Liver (tissue), 9 donors: ENCODE results near the gene ANKFY1. TPM values are rescaled to one million over a fixed set of nuclear protein-coding genes. Genes with fewer than 3 reads are reported as not detected.

Experiments used
- DNase-seq: peaks from one replicate; pipeline ENCODE4 v3.0.0-alpha.2; 2017; ENCODE audit warnings: low spot score
- H3K27ac ChIP-seq, 2 donors: one replicate each; pipeline ENCODE4 v1.7.0; 2013; ENCODE audit warnings: inconsistent platforms in 2 of 2, low read length in 2 of 2, control low read depth in 1 of 2, low read depth in 1 of 2, mild to moderate bottlenecking in 1 of 2
- H3K27me3 ChIP-seq, 4 donors: one replicate each; pipeline versions ENCODE4 v1.6.1 to v1.7.0; 2013; ENCODE audit warnings: low read length in 3 of 4, inconsistent platforms in 1 of 4, mild to moderate bottlenecking in 1 of 4, moderate library complexity in 1 of 4; ENCODE audit not compliant: control insufficient read depth in 4 of 4, insufficient read depth in 4 of 4
- H3K36me3 ChIP-seq, 4 donors: one replicate each; pipeline versions ENCODE4 v1.6.1 to v1.7.0; 2013; ENCODE audit warnings: low read length in 3 of 4, mild to moderate bottlenecking in 3 of 4, low read depth in 1 of 4, moderate library complexity in 1 of 4; ENCODE audit not compliant: control insufficient read depth in 4 of 4, insufficient read depth in 3 of 4
- H3K4me1 ChIP-seq, 4 donors: one replicate each; pipeline versions ENCODE4 v1.6.1 to v1.7.0; 2013; ENCODE audit warnings: low read length in 3 of 4, mild to moderate bottlenecking in 3 of 4, moderate library complexity in 1 of 4; ENCODE audit not compliant: control insufficient read depth in 4 of 4, insufficient read depth in 4 of 4
- H3K4me3 ChIP-seq, 3 donors: one replicate each; pipeline versions ENCODE4 v1.6.1 to v1.7.0; 2013; ENCODE audit warnings: low read length in 3 of 3, control low read depth in 1 of 3, low read depth in 1 of 3, mild to moderate bottlenecking in 1 of 3
- H3K9ac ChIP-seq, 2 donors: one replicate each; pipeline ENCODE4 v1.7.0; 2013; ENCODE audit warnings: low read length in 2 of 2, mild to moderate bottlenecking in 2 of 2, moderate library complexity in 2 of 2, control low read depth in 1 of 2, low read depth in 1 of 2
- H3K9me3 ChIP-seq, 4 donors: one replicate each; pipeline versions ENCODE4 v1.6.1 to v1.7.0; 2013; ENCODE audit warnings: low read length in 3 of 4; ENCODE audit not compliant: control insufficient read depth in 4 of 4
- ATF3 ChIP-seq: IDR thresholded peaks from 2 replicates; pipeline ENCODE4 v1.6.1; 2016; ENCODE audit warnings: antibody characterized with exemption
- CTCF ChIP-seq: fragments of 150-350 bp; IDR thresholded peaks from 2 replicates; pipeline ENCODE4 v1.5.1; 2017; ENCODE audit warnings: improper control_type of control experiment, low read depth, low read length; ENCODE audit not compliant: missing input control
- EGR1 ChIP-seq, 2 donors: IDR thresholded peaks; 2 replicates each; pipeline ENCODE4 v1.6.1; 2016 to 2018; ENCODE audit warnings: antibody characterized with exemption in 2 of 2, low read depth in 2 of 2
- FOXA1 ChIP-seq: IDR thresholded peaks from 2 replicates; pipeline ENCODE4 v1.6.1; 2016; ENCODE audit warnings: antibody characterized with exemption
- FOXA2 ChIP-seq: IDR thresholded peaks from 2 replicates; pipeline ENCODE4 v1.6.1; 2016; ENCODE audit warnings: antibody characterized with exemption
- GABPA ChIP-seq, 2 donors: IDR thresholded peaks in 1 of 2; conservative IDR thresholded peaks in 1 of 2; 2 replicates each; pipeline ENCODE4 v1.6.1; 2016; ENCODE audit warnings: antibody characterized with exemption in 2 of 2, mild to moderate bottlenecking in 1 of 2, moderate library complexity in 1 of 2
- HNF4A ChIP-seq, 2 donors: conservative IDR thresholded peaks; 2 replicates each; pipeline ENCODE4 v1.6.1; 2016; ENCODE audit warnings: antibody characterized with exemption in 2 of 2, mild to moderate bottlenecking in 2 of 2
- HNF4G ChIP-seq: IDR thresholded peaks from 2 replicates; pipeline ENCODE4 v1.6.1; 2016; ENCODE audit warnings: antibody characterized with exemption
- JUND ChIP-seq, 2 donors: IDR thresholded peaks; 2 replicates each; pipeline ENCODE4 v1.6.1; 2016; ENCODE audit warnings: antibody characterized with exemption in 2 of 2
- NR2F2 ChIP-seq: IDR thresholded peaks from 2 replicates; pipeline ENCODE4 v1.6.1; 2016; ENCODE audit warnings: antibody characterized with exemption
- RAD21 ChIP-seq, 2 donors: IDR thresholded peaks; 2 replicates each; pipeline ENCODE4 v1.6.1; 2016; ENCODE audit warnings: antibody characterized with exemption in 2 of 2, mild to moderate bottlenecking in 2 of 2
- RXRA ChIP-seq, 2 donors: IDR thresholded peaks; 2 replicates each; pipeline ENCODE4 v1.6.1; 2017 to 2018; ENCODE audit warnings: antibody characterized with exemption in 2 of 2, mild to moderate bottlenecking in 1 of 2
- SP1 ChIP-seq: IDR thresholded peaks from 2 replicates; pipeline ENCODE4 v1.6.1; 2018; ENCODE audit warnings: antibody characterized with exemption, mild to moderate bottlenecking
- TAF1 ChIP-seq: conservative IDR thresholded peaks from 2 replicates; pipeline ENCODE4 v1.6.1; 2016; ENCODE audit warnings: antibody characterized with exemption, mild to moderate bottlenecking
- YY1 ChIP-seq: IDR thresholded peaks from 2 replicates; pipeline ENCODE4 v1.6.1; 2016; ENCODE audit warnings: antibody characterized with exemption, mild to moderate bottlenecking
- WGBS: extraction: QIAGEN DNeasy Blood & Tissue Kit; methylation state at CpG from one replicate; pipeline ENCODE4 v1.1.7; 2013; 5-methylcytosine and 5-hydroxymethylcytosine counted together
- polyA plus RNA-seq, 2 donors: library from polyadenylated mRNA; stranded (reverse) in 1 of 2; unstranded in 1 of 2; fragments of 200-250 nt in 1 of 2; fragments of >200 nt in 1 of 2; fragmentation: Nextera tagmentation in 1 of 2; extraction: Ambion mirVana in 1 of 2; gene quantifications; one replicate each; pipeline versions ENCODE4 v1.2.1 to v1.2.3, GENCODE V29; 2013 to 2015
- total RNA-seq, 2 donors: library from RNA; depleted of rRNA; stranded (reverse); fragments of >200 nt; gene quantifications; one replicate each; pipeline ENCODE4 v1.2.3, GENCODE V29; 2014
- TF ChIP-seq, protein P1 (sequence below): IDR thresholded peaks from 2 replicates; pipeline ENCODE4 v1.6.1; 2016; ENCODE audit warnings: antibody characterized with exemption
- TF ChIP-seq, protein P2 (sequence below): IDR thresholded peaks from 2 replicates; pipeline ENCODE4 v1.6.1; 2016; ENCODE audit warnings: antibody characterized with exemption
- donor health status: healthy.
- donor health status: healthy.
- donor health status: healthy.
- donor health status: healthy.
- donor health status: healthy.

ANKFY1 gene
- total and polyA plus RNA-seq, 4 donors: 6.8 to 38.6 (median 21.9) TPM

DNA sequence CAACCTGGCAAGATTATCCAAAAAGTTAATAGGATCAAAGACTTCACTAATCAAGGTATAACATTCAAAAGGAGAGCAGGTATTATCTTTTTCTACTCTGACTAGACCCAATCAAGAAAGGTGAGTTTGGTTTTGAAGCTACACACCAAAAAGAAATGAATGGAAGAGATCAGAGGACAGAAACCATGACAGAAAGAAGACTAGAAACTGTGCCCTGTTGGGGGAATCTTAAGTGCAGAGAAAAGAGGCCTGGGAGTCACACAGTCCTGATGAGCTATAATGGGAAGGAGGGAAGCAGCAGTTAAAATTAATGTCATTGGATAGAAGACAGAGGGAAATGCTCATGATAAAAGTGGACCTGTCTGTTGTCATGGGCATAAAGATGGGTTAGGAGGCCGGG lies 138.2 kb downstream of the ANKFY1 start (continued):
- no peak for TF ChIP-seq CTCF
- TF ChIP-seq HNF4G: no peak
- TF ChIP-seq ATF3: no peak

GRCh38 chr17:4124999-4125398 lies 138.8 kb downstream of the ANKFY1 start:
- no peak for DNase-seq
- TF ChIP-seq, protein P1, sequence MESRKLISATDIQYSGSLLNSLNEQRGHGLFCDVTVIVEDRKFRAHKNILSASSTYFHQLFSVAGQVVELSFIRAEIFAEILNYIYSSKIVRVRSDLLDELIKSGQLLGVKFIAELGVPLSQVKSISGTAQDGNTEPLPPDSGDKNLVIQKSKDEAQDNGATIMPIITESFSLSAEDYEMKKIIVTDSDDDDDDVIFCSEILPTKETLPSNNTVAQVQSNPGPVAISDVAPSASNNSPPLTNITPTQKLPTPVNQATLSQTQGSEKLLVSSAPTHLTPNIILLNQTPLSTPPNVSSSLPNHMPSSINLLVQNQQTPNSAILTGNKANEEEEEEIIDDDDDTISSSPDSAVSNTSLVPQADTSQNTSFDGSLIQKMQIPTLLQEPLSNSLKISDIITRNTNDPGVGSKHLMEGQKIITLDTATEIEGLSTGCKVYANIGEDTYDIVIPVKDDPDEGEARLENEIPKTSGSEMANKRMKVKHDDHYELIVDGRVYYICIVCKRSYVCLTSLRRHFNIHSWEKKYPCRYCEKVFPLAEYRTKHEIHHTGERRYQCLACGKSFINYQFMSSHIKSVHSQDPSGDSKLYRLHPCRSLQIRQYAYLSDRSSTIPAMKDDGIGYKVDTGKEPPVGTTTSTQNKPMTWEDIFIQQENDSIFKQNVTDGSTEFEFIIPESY: no peak
- TF ChIP-seq HNF4G (no peak), SP1 (no peak), GABPA (IDR thresholded peaks at IDR 0.05 in 1 of 2, conservative IDR thresholded peaks at IDR 0.05 in 1 of 2) (no peak), FOXA2 (no peak), FOXA1 (no peak), EGR1 (IDR thresholded peaks at IDR 0.05; ENCODE audit: low read depth in 2 of 2) (no peak), RAD21 (IDR thresholded peaks at IDR 0.05) (no peak), JUND (IDR thresholded peaks at IDR 0.05) (no peak), TAF1 (no peak), RXRA (IDR thresholded peaks at IDR 0.05) (no peak), CTCF (no peak), ATF3 (no peak), HNF4A (conservative IDR thresholded peaks at IDR 0.05) (no peak), YY1 (no peak), NR2F2 (no peak)
- TF ChIP-seq, protein P2, sequence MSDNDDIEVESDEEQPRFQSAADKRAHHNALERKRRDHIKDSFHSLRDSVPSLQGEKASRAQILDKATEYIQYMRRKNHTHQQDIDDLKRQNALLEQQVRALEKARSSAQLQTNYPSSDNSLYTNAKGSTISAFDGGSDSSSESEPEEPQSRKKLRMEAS: no peak
- no peak overlapping the region for H3K4me3 ChIP-seq

More at GRCh38 chr17:4124999-4125398, 138.8 kb downstream of the ANKFY1 start:
- WGBS: 90% methylated on average over 2 of the region's 2 CpGs
- Histone ChIP-seq H3K9me3 (no peaks in the 10 kb centered on the region), H3K4me1 (peaks cover 0 to 12% (median 3%) of the 10 kb centered on the region in 4 donors), H3K27ac (no peak overlapping the region), H3K36me3 (peaks cover 6 to 15% (median 13%) of the 10 kb centered on the region in 4 donors), H3K27me3 (no peaks in the 10 kb centered on the region), H3K9ac (no peak overlapping the region)
